Skeletal muscle tissue (tissue), 4 donors: ENCODE measurements around the gene FCHO1. TPM values are rescaled to one million over a fixed set of nuclear protein-coding genes. Genes with fewer than 3 reads are reported as not detected.
A peak's percentile ranks its signal among the peaks of the same experiment; 100 is the strongest.

Experiments
- H3K27ac ChIP-seq: one replicate; pipeline ENCODE4 v1.7.0; 2013; ENCODE audit warnings: mild to moderate bottlenecking, low read depth, low read length, inconsistent platforms
- H3K27me3 ChIP-seq, 3 donors: one replicate each; pipeline ENCODE4 v1.7.0; 2013; ENCODE audit warnings: low read length in 3 of 3; ENCODE audit not compliant: control insufficient read depth in 3 of 3, insufficient read depth in 3 of 3
- H3K36me3 ChIP-seq, 3 donors: one replicate each; pipeline ENCODE4 v1.7.0; 2013; ENCODE audit warnings: low read length in 3 of 3; ENCODE audit not compliant: control insufficient read depth in 3 of 3, insufficient read depth in 3 of 3
- H3K4me1 ChIP-seq, 3 donors: one replicate each; pipeline ENCODE4 v1.7.0; 2013; ENCODE audit warnings: low read length in 3 of 3, mild to moderate bottlenecking in 3 of 3; ENCODE audit not compliant: control insufficient read depth in 3 of 3, insufficient read depth in 3 of 3
- H3K4me3 ChIP-seq, 3 donors: one replicate each; pipeline ENCODE4 v1.7.0; 2013; ENCODE audit warnings: low read length in 3 of 3
- H3K9ac ChIP-seq, 3 donors: one replicate each; pipeline ENCODE4 v1.7.0; 2013; ENCODE audit warnings: low read length in 3 of 3, mild to moderate bottlenecking in 3 of 3, moderate library complexity in 2 of 3, low read depth in 1 of 3
- H3K9me3 ChIP-seq, 3 donors: one replicate each; pipeline ENCODE4 v1.7.0; 2013; ENCODE audit warnings: low read length in 3 of 3; ENCODE audit not compliant: control insufficient read depth in 3 of 3
- total RNA-seq: library from RNA; depleted of rRNA; stranded (reverse); fragments of >200 nt; gene quantifications from one replicate; pipeline ENCODE4 v1.2.3, GENCODE V29; 2014
- donor health status: Osteomylitis.

FCHO1 gene
- 1.0 TPM for total RNA-seq

- Histone ChIP-seq H3K4me3 (no peak within 1 kb of the TSS), H3K36me3 (no peaks in the 10 kb centered on the region), H3K9ac (peak within 1 kb of the TSS in 1 of 3 donors; percentile 3), H3K27ac (no peak within 1 kb of the TSS), H3K9me3 (no peaks in the 10 kb centered on the region), H3K4me1 (peaks cover 0 to 3% (median 0%) of the 10 kb centered on the region in 3 donors), H3K27me3 (peaks cover 15 to 48% (median 20%) of the 10 kb centered on the region in 3 donors)
Observed at GRCh38 chr19:17751103-17751911, at the start of gene FCHO1. TSS of gene FCHO1 (plus strand) at chr19:17751477. CDS start at chr19:17755165, 3,688 bp downstream.

GRCh38 chr19:17703824-17704463 is 47.3 kb upstream of the FCHO1 start:
- Histone ChIP-seq H3K27me3 (peaks cover 19 to 32% (median 24%) of the 10 kb centered on the region in 3 donors), H3K36me3 (no peaks in the 10 kb centered on the region), H3K4me3 (no peak overlapping the region), H3K4me1 (no peaks in the 10 kb centered on the region), H3K27ac (no peak overlapping the region), H3K9me3 (no peaks in the 10 kb centered on the region), H3K9ac (no peak overlapping the region)

- Histone ChIP-seq H3K9me3 (no peaks in the 10 kb centered on the region), H3K9ac (no peak overlapping the region), H3K27ac (no peak overlapping the region), H3K36me3 (no peaks in the 10 kb centered on the region), H3K27me3 (peaks cover 9 to 22% (median 17%) of the 10 kb centered on the region in 3 donors), H3K4me3 (no peak overlapping the region), H3K4me1 (no peaks in the 10 kb centered on the region)
Observed at GRCh38 chr19:17706750-17707181, 44.5 kb upstream of the FCHO1 start.

- Histone ChIP-seq H3K27me3 (peaks cover 2 to 8% (median 4%) of the 10 kb centered on the region in 3 donors), H3K4me3 (no peak overlapping the region), H3K9ac (no peak overlapping the region), H3K27ac (no peak overlapping the region), H3K4me1 (no peaks in the 10 kb centered on the region), H3K36me3 (no peaks in the 10 kb centered on the region), H3K9me3 (no peaks in the 10 kb centered on the region)
Observed at GRCh38 chr19:17711851-17712250, 39.4 kb upstream of the FCHO1 start.

- Histone ChIP-seq H3K9ac (no peak overlapping the region), H3K27ac (no peak overlapping the region)
Observed at GRCh38 chr19:17716309-17716929, 34.9 kb upstream of the FCHO1 start.

GRCh38 chr19:17718550-17718946 is 32.7 kb upstream of the FCHO1 start:
- Histone ChIP-seq H3K27me3 (no peaks in the 10 kb centered on the region), H3K9me3 (no peaks in the 10 kb centered on the region), H3K9ac (no peak overlapping the region), H3K4me3 (peak overlapping the region in 1 of 3 donors; percentile 88), H3K4me1 (peaks cover 24 to 33% (median 28%) of the 10 kb centered on the region in 3 donors), H3K27ac (no peak overlapping the region), H3K36me3 (peaks cover 2 to 7% (median 3%) of the 10 kb centered on the region in 3 donors)

More at GRCh38 chr19:17716309-17716929, 34.9 kb upstream of the FCHO1 start:
- Histone ChIP-seq H3K36me3 (no peaks in the 10 kb centered on the region), H3K4me1 (peaks cover 15 to 24% (median 18%) of the 10 kb centered on the region in 3 donors), H3K4me3 (no peak overlapping the region), H3K27me3 (no peaks in the 10 kb centered on the region), H3K9me3 (no peaks in the 10 kb centered on the region)

- Histone ChIP-seq H3K27ac (no peak within 1 kb of the TSS), H3K9ac (peak within 1 kb of the TSS; percentile 73 to 83 (median 78)), H3K9me3 (no peaks in the 10 kb centered on the region), H3K4me3 (peak within 1 kb of the TSS; percentile 69 to 88 (median 85)), H3K27me3 (no peaks in the 10 kb centered on the region), H3K4me1 (peaks cover 24 to 33% (median 28%) of the 10 kb centered on the region in 3 donors), H3K36me3 (peaks cover 5 to 11% (median 7%) of the 10 kb centered on the region in 3 donors)
Observed at GRCh38 chr19:17718947-17719711, 32.1 kb upstream of the FCHO1 start, which contains the start of gene MAP1S. TSS of gene MAP1S (plus strand) at chr19:17719480. CDS start at chr19:17719503, 23 bp downstream.

GRCh38 chr19:17719730-17720400 is 31.4 kb upstream of the FCHO1 start:
- peak overlapping the region; percentile 73 to 83 (median 78) for H3K9ac ChIP-seq
- no peaks in the 10 kb centered on the region for H3K27me3 ChIP-seq
- peaks cover 12 to 18% (median 13%) of the 10 kb centered on the region in 3 donors for H3K36me3 ChIP-seq
- no peaks in the 10 kb centered on the region for H3K9me3 ChIP-seq
- H3K4me3 ChIP-seq, result peak overlapping the region; percentile 69 to 88 (median 85)
- no peak overlapping the region for H3K27ac ChIP-seq
- peaks cover 24 to 33% (median 28%) of the 10 kb centered on the region in 3 donors for H3K4me1 ChIP-seq

- Histone ChIP-seq H3K27me3 (no peaks in the 10 kb centered on the region), H3K9ac (peak overlapping the region; percentile 35 to 83 (median 78)), H3K27ac (no peak overlapping the region)
Observed at GRCh38 chr19:17720440-17720839, 30.8 kb upstream of the FCHO1 start.

More at GRCh38 chr19:17720440-17720839, 30.8 kb upstream of the FCHO1 start:
- Histone ChIP-seq H3K9me3 (no peaks in the 10 kb centered on the region), H3K36me3 (peaks cover 16 to 24% (median 19%) of the 10 kb centered on the region in 3 donors), H3K4me3 (peak overlapping the region; percentile 69 to 88 (median 85)), H3K4me1 (peaks cover 24 to 33% (median 28%) of the 10 kb centered on the region in 3 donors)
